ENCODE measurements around the gene RNF169. TPM values are rescaled to one million over a fixed set of nuclear protein-coding genes. Genes with fewer than 3 reads are reported as not detected.

Gene RNF169
- total RNA-seq, 3 donors from 2014 or later, result 12.5 to 22.0 (median 14.0) TPM

DNA sequence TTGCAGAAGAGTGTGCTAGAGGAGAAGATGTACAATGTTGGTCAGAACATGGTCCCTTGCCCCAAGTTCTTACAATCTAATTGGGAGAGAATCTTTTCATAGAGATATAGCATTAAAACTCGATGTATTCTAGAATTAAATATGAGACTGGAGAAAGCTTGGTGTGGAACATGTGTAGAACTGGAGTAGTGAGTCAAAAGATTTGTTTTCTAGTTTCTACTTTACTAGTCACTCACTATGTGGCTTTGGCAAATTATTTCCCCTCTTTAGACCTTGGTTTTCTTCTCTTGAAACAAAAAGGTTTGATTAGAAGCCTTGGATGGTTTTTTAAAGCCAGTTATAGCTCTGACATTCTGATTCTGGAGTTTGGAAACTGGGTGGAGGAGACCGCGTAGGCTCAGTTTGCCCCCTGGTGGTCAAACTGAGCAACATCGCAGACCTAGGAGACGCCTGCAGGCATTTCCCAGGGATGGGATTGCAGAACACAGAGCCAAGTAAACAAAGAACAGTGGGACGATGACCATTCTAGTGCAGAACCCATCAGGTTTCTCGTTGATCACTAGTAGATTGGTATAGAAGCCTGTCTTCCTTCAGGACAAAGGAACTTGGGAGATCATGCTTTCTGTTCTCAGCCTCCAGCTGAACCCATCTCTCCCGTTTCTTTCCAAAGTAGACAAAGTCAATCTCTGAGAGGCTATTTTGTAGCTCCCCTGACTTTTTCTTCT lies 8.9 kb upstream of the RNF169 start:
- peak; percentile 94 for ATAC-seq
- TF ChIP-seq, protein P1, sequence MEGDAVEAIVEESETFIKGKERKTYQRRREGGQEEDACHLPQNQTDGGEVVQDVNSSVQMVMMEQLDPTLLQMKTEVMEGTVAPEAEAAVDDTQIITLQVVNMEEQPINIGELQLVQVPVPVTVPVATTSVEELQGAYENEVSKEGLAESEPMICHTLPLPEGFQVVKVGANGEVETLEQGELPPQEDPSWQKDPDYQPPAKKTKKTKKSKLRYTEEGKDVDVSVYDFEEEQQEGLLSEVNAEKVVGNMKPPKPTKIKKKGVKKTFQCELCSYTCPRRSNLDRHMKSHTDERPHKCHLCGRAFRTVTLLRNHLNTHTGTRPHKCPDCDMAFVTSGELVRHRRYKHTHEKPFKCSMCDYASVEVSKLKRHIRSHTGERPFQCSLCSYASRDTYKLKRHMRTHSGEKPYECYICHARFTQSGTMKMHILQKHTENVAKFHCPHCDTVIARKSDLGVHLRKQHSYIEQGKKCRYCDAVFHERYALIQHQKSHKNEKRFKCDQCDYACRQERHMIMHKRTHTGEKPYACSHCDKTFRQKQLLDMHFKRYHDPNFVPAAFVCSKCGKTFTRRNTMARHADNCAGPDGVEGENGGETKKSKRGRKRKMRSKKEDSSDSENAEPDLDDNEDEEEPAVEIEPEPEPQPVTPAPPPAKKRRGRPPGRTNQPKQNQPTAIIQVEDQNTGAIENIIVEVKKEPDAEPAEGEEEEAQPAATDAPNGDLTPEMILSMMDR (IDR thresholded peaks at IDR 0.05), result peak; percentile 92
- DNase-seq, result peak in 2 of 3 donors; percentile 50 to 52
- Histone ChIP-seq H3K9me3 (no peaks in the 10 kb centered on the region), H3K4me1 (ENCODE audit: low read depth) (no peaks in the 10 kb centered on the region), H3K36me3 (ENCODE audit: low read depth) (no peaks in the 10 kb centered on the region), H3K4me3 (no peak overlapping the region)
- intact Hi-C loops (cut with DNase I, micrococcal nuclease), result loop anchor here in 1 of 2 donors (5.0 kb wide), 1 partner anchor 287 kb away; no protein-coding TSS in a partner anchor

GRCh38 chr11:74742070-74742469 lies 6.6 kb upstream of the RNF169 start:
- no peaks in the 10 kb centered on the region for H3K9me3 ChIP-seq
- TF ChIP-seq, protein P1 (IDR thresholded peaks at IDR 0.05), result no peak
- ATAC-seq, result no peak
- intact Hi-C loops (cut with DNase I, micrococcal nuclease), result loop anchor here in 1 of 2 donors (5.0 kb wide), 1 partner anchor 290 kb away; no protein-coding TSS in a partner anchor
- H3K36me3 ChIP-seq (ENCODE audit: low read depth), result no peaks in the 10 kb centered on the region
- no peak for DNase-seq
- no peak overlapping the region for H3K4me3 ChIP-seq
- H3K4me1 ChIP-seq (ENCODE audit: low read depth), result no peaks in the 10 kb centered on the region

GRCh38 chr11:74743640-74744039 lies 5.0 kb upstream of the RNF169 start:
- intact Hi-C loops (cut with DNase I, micrococcal nuclease), result loop anchor here in 1 of 2 donors (5.0 kb wide), 1 partner anchor 291 kb away; no protein-coding TSS in a partner anchor
- ATAC-seq, result no peak
- TF ChIP-seq, protein P1 (IDR thresholded peaks at IDR 0.05), result no peak
- Histone ChIP-seq H3K4me3 (no peak overlapping the region), H3K9me3 (no peaks in the 10 kb centered on the region), H3K4me1 (ENCODE audit: low read depth) (peaks cover 2% of the 10 kb centered on the region), H3K36me3 (ENCODE audit: low read depth) (no peaks in the 10 kb centered on the region)
- DNase-seq, result no peak

GRCh38 chr11:74744277-74744676 lies 4.4 kb upstream of the RNF169 start:
- Histone ChIP-seq H3K9me3 (no peaks in the 10 kb centered on the region), H3K36me3 (ENCODE audit: low read depth) (no peaks in the 10 kb centered on the region), H3K4me3 (no peak overlapping the region), H3K4me1 (ENCODE audit: low read depth) (peaks cover 2% of the 10 kb centered on the region)
- DNase-seq (no peak), ATAC-seq (no peak)
- intact Hi-C loops (cut with DNase I, micrococcal nuclease), result loop anchor here in 1 of 2 donors (5.0 kb wide), 1 partner anchor 292 kb away; no protein-coding TSS in a partner anchor
- TF ChIP-seq, protein P1 (IDR thresholded peaks at IDR 0.05), result no peak

DNA sequence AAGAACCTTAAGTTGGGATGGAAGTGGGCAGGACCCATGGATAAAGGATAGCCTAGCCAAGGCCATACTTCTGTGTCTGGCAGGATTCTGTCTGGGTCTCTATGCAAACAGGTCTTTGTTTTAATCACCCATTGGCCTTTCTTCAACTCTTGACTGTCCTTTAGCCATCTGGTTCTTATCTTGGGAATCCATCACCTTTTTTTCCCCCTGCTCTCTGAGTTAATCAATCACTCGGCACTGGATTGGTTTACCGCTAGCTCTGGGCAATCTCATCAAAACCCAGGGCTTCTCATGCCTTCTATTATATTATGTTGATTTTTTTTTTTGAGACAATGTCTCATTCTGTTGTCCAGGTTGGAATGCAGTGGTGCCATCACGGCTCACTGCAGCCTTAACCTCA lies 1.8 kb upstream of the RNF169 start:
- no peak overlapping the region for H3K4me3 ChIP-seq
- H3K36me3 ChIP-seq (ENCODE audit: low read depth), result no peaks in the 10 kb centered on the region
- TF ChIP-seq, protein P1 (IDR thresholded peaks at IDR 0.05), result no peak
- DNase-seq (no peak), ATAC-seq (no peak)
- no peaks in the 10 kb centered on the region for H3K9me3 ChIP-seq
- H3K4me1 ChIP-seq (ENCODE audit: low read depth), result peaks cover 14% of the 10 kb centered on the region
- intact Hi-C loops (cut with DNase I, micrococcal nuclease), result no loop called here

Measured in mucosa of descending colon (tissue), 3 donors.